GM23338 (cell line): ENCODE results near the gene GATAD2B. TPM values are rescaled to one million over a fixed set of nuclear protein-coding genes. Genes with fewer than 3 reads are reported as not detected.
"Not testable (repeated sequence)": the region's sequence is repeated elsewhere in the genome, so short reads cannot be mapped to it uniquely, and the experiment has no call there.

ENCODE experiments used
- ATAC-seq: fragments of 200-7000 bp; cut with Tn5 transposase; 3 replicates; pipeline ENCODE4 v1.9.1; 2020
- DNase-seq: peaks from one replicate; pipeline ENCODE4 v3.0.0-alpha.2; 2015; ENCODE audit warnings: low spot score
- H2AFZ ChIP-seq: fragments of 200-600 bp; sonication (generic); 2 replicates; pipeline ENCODE4 v1.8.0; 2016; ENCODE audit warnings: antibody characterized with exemption, mild to moderate bottlenecking, moderate library complexity
- H3F3A ChIP-seq: fragments of 200-600 bp; sonication (generic); replicated peaks from 2 replicates; pipeline ENCODE4 v1.8.0; 2017; ENCODE audit warnings: antibody characterized with exemption, mixed run types, low read depth
- H3K27ac ChIP-seq: fragments of 200-600 bp; sonication (generic); 2 replicates; pipeline ENCODE4 v1.6.1; 2016; ENCODE audit warnings: low read depth
- H3K27me3 ChIP-seq: fragments of 200-600 bp; sonication (generic); 2 replicates; pipeline ENCODE4 v1.8.0; 2016; ENCODE audit warnings: mild to moderate bottlenecking, mixed run types, moderate library complexity; ENCODE audit not compliant: insufficient read depth
- H3K36me3 ChIP-seq: fragments of 200-600 bp; sonication (generic); 2 replicates; pipeline ENCODE4 v1.8.0; 2016; ENCODE audit warnings: mild to moderate bottlenecking; ENCODE audit not compliant: insufficient read depth
- H3K4me1 ChIP-seq: fragments of 200-600 bp; sonication (generic); 2 replicates; pipeline ENCODE4 v1.8.0; 2016; ENCODE audit warnings: mild to moderate bottlenecking, moderate library complexity; ENCODE audit not compliant: insufficient read depth
- H3K4me2 ChIP-seq: fragments of 200-600 bp; sonication (generic); 2 replicates; pipeline ENCODE4 v1.7.1; 2017; ENCODE audit warnings: mixed run types
- H3K4me3 ChIP-seq: fragments of 200-600 bp; sonication (generic); 2 replicates; pipeline ENCODE4 v1.6.1; 2016; ENCODE audit warnings: mixed run types
- H3K79me2 ChIP-seq: fragments of 200-600 bp; sonication (generic); replicated peaks from 2 replicates; pipeline ENCODE4 v1.8.0; 2017; ENCODE audit warnings: mild to moderate bottlenecking; ENCODE audit not compliant: insufficient read depth
- H3K9me2 ChIP-seq: fragments of 200-600 bp; sonication (generic); 2 replicates; pipeline ENCODE4 v1.8.0; 2017; ENCODE audit not compliant: insufficient read depth
- H4K20me1 ChIP-seq: fragments of 200-600 bp; sonication (generic); replicated peaks from 2 replicates; pipeline ENCODE4 v1.8.0; 2017; ENCODE audit warnings: mild to moderate bottlenecking; ENCODE audit not compliant: insufficient read depth
- H3K27ac Mint-ChIP-seq: 2 replicates; pipeline ENCODE4 v1.8.0; 2020; ENCODE audit warnings: inconsistent platforms, mild to moderate bottlenecking, moderate library complexity, mixed read lengths
- H3K27me3 Mint-ChIP-seq: 3 replicates; pipeline ENCODE4 v1.8.0; 2022; ENCODE audit warnings: low read depth, mild to moderate bottlenecking, moderate library complexity, mixed read lengths, inconsistent platforms; ENCODE audit not compliant: insufficient read depth, poor library complexity
- H3K36me3 Mint-ChIP-seq: 3 replicates; pipeline ENCODE4 v1.8.0; 2021; ENCODE audit warnings: low read depth, mild to moderate bottlenecking, inconsistent platforms, moderate library complexity, mixed read lengths
- H3K4me1 Mint-ChIP-seq: 3 replicates; pipeline ENCODE4 v1.8.0; 2020; ENCODE audit warnings: mild to moderate bottlenecking, inconsistent platforms, mixed read lengths
- H3K4me3 Mint-ChIP-seq: 3 replicates; pipeline ENCODE4 v1.8.0; 2021; ENCODE audit warnings: moderate library complexity, mild to moderate bottlenecking, inconsistent platforms, mixed read lengths
- H3K9me3 Mint-ChIP-seq: 3 replicates; pipeline ENCODE4 v1.8.0; 2020; ENCODE audit warnings: moderate library complexity, mild to moderate bottlenecking, inconsistent platforms, mixed read lengths
- CTCF ChIP-seq, 2 experiments: fragments of 200-600 bp in 1 of 2; sonication (generic) in 1 of 2; conservative IDR thresholded peaks; 2 replicates each; pipeline versions ENCODE4 v1.5.1 to v1.6.1; 2016 to 2017; ENCODE audit warnings: antibody characterized with exemption in 2 of 2, low read depth in 2 of 2, mild to moderate bottlenecking in 2 of 2, moderate library complexity in 1 of 2
- ETS1 ChIP-seq: IDR thresholded peaks from 2 replicates; pipeline ENCODE4 v1.6.1; 2016; ENCODE audit warnings: antibody characterized with exemption
- EZH2 ChIP-seq: fragments of 200-600 bp; sonication (generic); IDR thresholded peaks from one replicate; pipeline ENCODE4 v1.8.0; 2017; ENCODE audit warnings: antibody characterized with exemption, mild to moderate bottlenecking, low read depth; ENCODE audit not compliant: unreplicated experiment
- JUNB ChIP-seq: IDR thresholded peaks from one replicate; pipeline ENCODE4 v1.6.1; 2016; ENCODE audit warnings: antibody characterized with exemption; ENCODE audit not compliant: unreplicated experiment
- NANOG ChIP-seq: IDR thresholded peaks from 2 replicates; pipeline ENCODE4 v1.6.1; 2016; ENCODE audit warnings: antibody characterized with exemption, borderline replicate concordance
- REST ChIP-seq: IDR thresholded peaks from one replicate; pipeline ENCODE4 v1.6.1; 2018; ENCODE audit warnings: antibody characterized with exemption; ENCODE audit not compliant: unreplicated experiment
- ZNF331 ChIP-seq: fragments of 250-450 bp; sonication (Bioruptor Pico); IDR thresholded peaks from 2 replicates; pipeline ENCODE4 v1.5.0; 2020; ENCODE audit warnings: low read depth, mild to moderate bottlenecking, moderate library complexity
- polyA plus RNA-seq: library from polyadenylated mRNA; unstranded; fragments of >200 nt; fragmentation: Nextera tagmentation; extraction: Ambion mirVana; gene quantifications from 2 replicates; pipeline ENCODE4 v1.2.1, GENCODE V29; 2016
- total RNA-seq: library from RNA; depleted of rRNA; stranded (reverse); fragments of >200 nt; shearing (Covaris generic); gene quantifications from 2 replicates; pipeline ENCODE4 v1.2.3, GENCODE V29; 2014

The GATAD2B gene
- total and polyA plus RNA-seq, 2 experiments from 2014 or later = 5.2 to 17.8 TPM

- Mint-ChIP-seq H3K36me3 (peaks cover 90% of the 10 kb centered on the region), H3K4me1 (peaks cover 27% of the 10 kb centered on the region), H3K9me3 (no peaks in the 10 kb centered on the region), H3K27ac (no peak overlapping the region; the same call in 1 of the 2 replicates), H3K27me3 (peaks cover 15% of the 10 kb centered on the region), H3K4me3 (no peak overlapping the region)
- ATAC-seq (no peak), DNase-seq (no peak)
- no peak overlapping the region for H2AFZ ChIP-seq
- peaks cover 32% of the 10 kb centered on the region for H3K36me3 ChIP-seq
- H4K20me1 ChIP-seq = peaks cover 3% of the 10 kb centered on the region; the same call in 1 of the 2 replicates
- H3K4me3 ChIP-seq = no peak overlapping the region
- H3K9me2 ChIP-seq = no peaks in the 10 kb centered on the region
- peaks cover 6% of the 10 kb centered on the region for H3F3A ChIP-seq
- H3K4me2 ChIP-seq = no peak overlapping the region
- H3K4me1 ChIP-seq = peaks cover 7% of the 10 kb centered on the region; the same call in 1 of the 2 replicates
- TF ChIP-seq NANOG = no peak
- H3K79me2 ChIP-seq = no peaks in the 10 kb centered on the region
- H3K27me3 ChIP-seq = no peaks in the 10 kb centered on the region
- no peak overlapping the region for H3K27ac ChIP-seq
Measured at GRCh38 chr1:153768316-153769181, 154.2 kb downstream of the GATAD2B start.

GRCh38 chr1:153767519-153767918, 155.3 kb downstream of the GATAD2B start:
- H3K4me2 ChIP-seq = no peak overlapping the region
- H3K27ac ChIP-seq = no peak overlapping the region; the same call in 1 of the 2 replicates
- H3F3A ChIP-seq = peaks cover 5% of the 10 kb centered on the region
- peaks cover 13% of the 10 kb centered on the region for H3K27me3 Mint-ChIP-seq
- no peaks in the 10 kb centered on the region for H3K9me3 Mint-ChIP-seq
- H3K36me3 Mint-ChIP-seq = peaks cover 90% of the 10 kb centered on the region
- no peak for ATAC-seq
- peaks cover 21% of the 10 kb centered on the region for H3K4me1 Mint-ChIP-seq
- H3K27me3 ChIP-seq = no peaks in the 10 kb centered on the region
- no peak overlapping the region for H3K27ac Mint-ChIP-seq
- no peak overlapping the region for H3K4me3 Mint-ChIP-seq
- H3K4me3 ChIP-seq = no peak overlapping the region
- peaks cover 37% of the 10 kb centered on the region for H3K36me3 ChIP-seq
- H3K9me2 ChIP-seq = no peaks in the 10 kb centered on the region
- no peaks in the 10 kb centered on the region for H3K79me2 ChIP-seq
- H3K4me1 ChIP-seq = peaks cover 7% of the 10 kb centered on the region; the same call in 1 of the 2 replicates
- TF ChIP-seq ETS1 = no peak
- no peak for TF ChIP-seq ZNF331
- no peak for TF ChIP-seq EZH2
- TF ChIP-seq REST = no peak
- TF ChIP-seq JUNB = no peak
- no peak for TF ChIP-seq CTCF (conservative IDR thresholded peaks at IDR 0.05; ENCODE audit: low read depth in 2 of 2)
- no peak overlapping the region for H2AFZ ChIP-seq
- peaks cover 3% of the 10 kb centered on the region for H4K20me1 ChIP-seq
- DNase-seq = no peak

GRCh38 chr1:153766663-153767062, 156.1 kb downstream of the GATAD2B start:
- H3K4me3 Mint-ChIP-seq, H3K27ac Mint-ChIP-seq, H3K4me2 ChIP-seq, H2AFZ ChIP-seq, H3K79me2 ChIP-seq, DNase-seq, H3K4me3 ChIP-seq, H3K9me3 Mint-ChIP-seq, H3K9me2 ChIP-seq, H3F3A ChIP-seq, H3K27me3 ChIP-seq, ATAC-seq, H3K27ac ChIP-seq, H4K20me1 ChIP-seq, H3K4me1 ChIP-seq: not testable (repeated sequence)
- peaks cover 40% of the 10 kb centered on the region for H3K36me3 ChIP-seq
- H3K36me3 Mint-ChIP-seq = peaks cover 91% of the 10 kb centered on the region
- peaks cover 21% of the 10 kb centered on the region for H3K4me1 Mint-ChIP-seq
- peaks cover 11% of the 10 kb centered on the region for H3K27me3 Mint-ChIP-seq
